Mucosa of stomach (tissue), 1 donor: Measurements from ENCODE around the gene TREML2.

Experiments
- H3K27me3 ChIP-seq: one replicate; pipeline ENCODE4 v1.7.0; 2013; ENCODE audit warnings: mild to moderate bottlenecking, low read length; ENCODE audit not compliant: control insufficient read depth, insufficient read depth
- H3K36me3 ChIP-seq: one replicate; pipeline ENCODE4 v1.7.0; 2013; ENCODE audit warnings: low read length; ENCODE audit not compliant: control insufficient read depth, insufficient read depth
- H3K4me1 ChIP-seq: one replicate; pipeline ENCODE4 v1.7.0; 2013; ENCODE audit warnings: mild to moderate bottlenecking, low read length; ENCODE audit not compliant: control insufficient read depth, insufficient read depth
- H3K4me3 ChIP-seq: one replicate; pipeline ENCODE4 v1.7.0; 2013; ENCODE audit warnings: low read length
- H3K9ac ChIP-seq: one replicate; pipeline ENCODE4 v1.7.0; 2013; ENCODE audit warnings: mild to moderate bottlenecking, low read length, moderate library complexity
- H3K9me3 ChIP-seq: one replicate; pipeline ENCODE4 v1.7.0; 2013; ENCODE audit warnings: mild to moderate bottlenecking, low read length, moderate library complexity; ENCODE audit not compliant: control insufficient read depth
- donor health status: Pancreatic carcinoma.

TREML2 gene

DNA sequence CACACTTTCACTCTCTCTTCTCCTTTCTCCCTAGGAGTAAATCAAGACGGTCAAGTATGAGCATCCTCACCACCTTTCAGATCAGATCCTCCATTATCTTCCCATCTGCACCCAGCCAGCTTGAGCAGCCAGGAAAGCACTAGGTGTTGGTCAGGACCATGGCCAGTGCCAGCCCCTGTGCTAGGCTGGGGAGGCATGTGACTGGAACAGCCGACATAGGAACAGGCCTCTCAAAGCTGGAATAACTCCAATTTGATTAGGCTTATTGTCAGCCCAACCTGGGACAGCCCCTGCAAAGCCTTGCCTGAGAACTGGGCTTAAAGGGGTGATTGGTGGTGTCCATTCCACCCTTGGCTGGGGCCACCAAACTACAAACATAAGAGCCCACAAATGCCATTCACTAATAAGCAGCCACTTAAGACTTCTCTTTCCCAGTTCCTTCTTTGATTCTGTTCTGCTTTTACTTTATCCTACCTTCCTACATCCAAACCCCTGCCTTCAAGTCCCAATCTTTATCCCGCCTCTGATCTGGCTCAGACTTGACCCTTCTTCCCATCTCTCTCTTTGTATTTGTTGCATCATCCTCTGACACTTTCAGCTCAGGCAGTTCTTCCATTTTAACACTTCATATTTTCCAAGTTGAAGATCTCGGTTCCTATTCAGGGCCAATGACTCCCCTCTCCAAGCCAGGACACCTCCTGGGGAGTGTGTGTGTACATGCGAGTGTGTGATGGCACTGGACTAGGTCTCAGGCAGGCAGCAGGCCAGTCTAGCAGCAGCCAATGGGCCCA is 33.6 kb downstream of the TREML2 start:
- Histone ChIP-seq H3K4me3 (no peak overlapping the region), H3K4me1 (no peaks in the 10 kb centered on the region), H3K9me3 (no peaks in the 10 kb centered on the region), H3K27me3 (no peaks in the 10 kb centered on the region), H3K9ac (no peak overlapping the region), H3K36me3 (no peaks in the 10 kb centered on the region)

GRCh38 chr6:41164551-41165120 is 36.3 kb downstream of the TREML2 start:
- no peaks in the 10 kb centered on the region for H3K9me3 ChIP-seq
- no peak overlapping the region for H3K4me3 ChIP-seq
- H3K4me1 ChIP-seq = no peaks in the 10 kb centered on the region
- no peaks in the 10 kb centered on the region for H3K27me3 ChIP-seq
- no peaks in the 10 kb centered on the region for H3K36me3 ChIP-seq
- H3K9ac ChIP-seq = no peak overlapping the region

GRCh38 chr6:41163419-41163717 is 37.6 kb downstream of the TREML2 start:
- Histone ChIP-seq H3K4me1 (no peaks in the 10 kb centered on the region), H3K36me3 (no peaks in the 10 kb centered on the region), H3K4me3 (no peak overlapping the region), H3K9ac (no peak overlapping the region), H3K27me3 (no peaks in the 10 kb centered on the region), H3K9me3 (no peaks in the 10 kb centered on the region)

DNA sequence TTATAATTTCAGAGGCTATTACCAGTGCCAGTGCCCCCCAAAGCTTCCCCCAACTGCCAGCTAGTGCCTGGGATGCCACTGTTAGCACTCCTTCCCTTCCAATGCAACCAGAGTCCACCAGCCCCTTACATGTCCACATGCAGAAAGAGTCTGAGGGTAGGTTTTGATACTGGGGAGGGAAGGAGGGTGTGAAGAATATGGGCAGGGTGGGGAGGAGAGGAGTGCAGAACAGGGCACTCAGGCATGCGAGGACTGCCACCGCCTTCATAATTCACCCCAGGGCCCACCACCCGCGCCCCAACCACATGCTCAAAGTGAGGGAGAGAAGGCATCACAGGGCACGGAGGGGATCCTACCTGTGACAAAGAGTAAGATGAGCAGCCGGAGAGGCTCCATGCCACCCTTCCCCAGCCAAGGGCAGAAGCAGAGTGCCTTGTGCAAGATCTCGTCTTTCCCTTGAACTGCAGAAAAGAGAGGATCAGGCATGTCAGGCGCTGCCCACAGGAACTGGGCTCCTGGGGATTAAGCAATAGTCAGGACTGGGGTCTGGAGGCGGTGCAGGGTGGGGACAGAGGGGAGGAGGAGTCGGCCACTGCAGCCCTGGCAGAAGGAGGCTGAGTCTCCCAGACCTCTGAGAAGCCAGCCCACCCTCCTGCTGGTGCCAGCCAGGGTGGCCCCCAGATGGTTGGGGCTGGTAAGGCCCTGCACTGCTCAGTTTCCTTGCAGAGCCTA is 38.1 kb downstream of the TREML2 start, which contains the start of gene TREM2:
Gene TREM2, minus strand, starts transcription at position 430 of the 732 bp plus-strand sequence. Its CDS starts 34 bp downstream, at position 396.
- Histone ChIP-seq H3K36me3 (no peaks in the 10 kb centered on the region), H3K9me3 (no peaks in the 10 kb centered on the region), H3K4me3 (no peak within 1 kb of the TSS), H3K27me3 (no peaks in the 10 kb centered on the region), H3K4me1 (no peaks in the 10 kb centered on the region), H3K9ac (no peak within 1 kb of the TSS)

DNA sequence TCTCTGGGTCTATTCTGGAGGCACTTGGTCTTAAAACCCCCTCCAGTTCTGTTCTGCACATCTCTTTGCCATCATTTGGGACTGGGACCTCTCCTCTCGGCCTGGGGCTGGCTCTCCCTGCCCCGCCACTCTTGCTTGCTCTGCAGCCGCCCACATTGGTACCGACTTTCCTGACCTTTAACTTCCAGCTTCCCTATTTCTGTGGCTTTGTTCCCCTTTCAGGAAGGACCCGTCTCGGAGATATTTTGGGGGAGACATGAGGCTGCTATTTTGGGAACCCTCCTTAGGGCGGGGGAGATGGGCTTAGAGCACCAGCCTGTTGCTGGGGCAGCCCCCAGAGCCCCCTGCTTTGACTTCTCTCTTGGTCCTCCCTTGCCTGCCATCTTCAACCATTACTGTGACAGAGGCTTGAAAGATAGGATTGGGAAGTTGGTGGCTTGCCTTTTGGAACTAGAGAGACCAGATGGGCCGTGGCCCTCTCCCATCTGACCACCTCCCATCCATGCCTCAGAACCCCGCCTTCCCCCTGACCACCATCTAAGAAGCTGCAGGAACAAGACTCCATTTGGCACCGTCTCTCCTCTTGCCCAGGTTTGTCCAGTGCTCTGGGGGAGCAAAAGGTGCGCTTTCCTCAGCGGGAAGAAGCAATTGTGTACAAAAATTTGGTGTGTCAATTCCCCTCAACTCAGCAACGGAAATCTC is 38.9 kb downstream of the TREML2 start:
- H3K9ac ChIP-seq = no peak overlapping the region
- no peaks in the 10 kb centered on the region for H3K36me3 ChIP-seq
- no peak overlapping the region for H3K4me3 ChIP-seq
- no peaks in the 10 kb centered on the region for H3K4me1 ChIP-seq
- H3K27me3 ChIP-seq = peaks cover under 1% of the 10 kb centered on the region
- no peaks in the 10 kb centered on the region for H3K9me3 ChIP-seq

DNA sequence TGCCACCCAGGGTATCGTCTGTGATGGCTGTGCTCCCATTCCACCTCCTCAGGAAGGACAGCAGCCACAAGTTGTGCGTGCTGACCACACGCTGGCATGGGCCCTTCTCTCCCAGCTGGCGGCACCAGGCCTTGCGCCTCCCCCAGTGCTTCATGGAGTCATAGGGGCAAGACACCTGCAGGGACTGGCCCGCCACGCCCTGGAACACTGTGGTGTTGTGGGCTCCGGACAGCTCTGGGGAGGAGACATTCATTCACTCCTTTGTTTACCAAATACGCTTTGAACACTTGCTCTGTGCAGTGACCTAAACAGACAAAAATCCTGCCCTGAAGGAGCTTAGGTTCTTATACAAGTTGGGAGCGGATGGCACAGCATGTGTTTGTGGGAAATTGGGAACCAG is 39.6 kb downstream of the TREML2 start:
- Histone ChIP-seq H3K9me3 (no peaks in the 10 kb centered on the region), H3K9ac (no peak overlapping the region), H3K27me3 (peaks cover 5% of the 10 kb centered on the region), H3K4me1 (no peaks in the 10 kb centered on the region), H3K36me3 (no peaks in the 10 kb centered on the region), H3K4me3 (no peak overlapping the region)

DNA sequence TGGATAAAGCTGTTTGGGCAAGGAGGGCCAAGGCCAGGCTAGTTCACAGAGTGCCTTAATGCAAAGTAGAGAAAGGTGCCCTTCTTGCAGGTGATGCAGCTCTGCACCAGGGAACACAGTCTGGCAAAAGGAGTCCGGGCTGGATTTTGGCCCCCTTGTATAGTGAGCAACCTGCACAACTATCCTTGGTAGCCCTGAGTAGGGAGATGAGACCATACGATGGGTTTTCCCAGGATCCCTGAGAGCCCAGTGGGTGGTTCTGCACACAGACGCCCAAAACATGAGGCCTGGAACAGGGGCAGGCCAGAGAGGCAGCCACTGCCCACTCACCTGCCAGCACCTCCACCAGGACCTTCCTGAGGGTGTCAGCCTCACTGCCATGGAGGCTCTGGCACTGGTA is 40.0 kb downstream of the TREML2 start:
- no peak overlapping the region for H3K4me3 ChIP-seq
- no peaks in the 10 kb centered on the region for H3K9me3 ChIP-seq
- H3K27me3 ChIP-seq = peaks cover 5% of the 10 kb centered on the region
- no peaks in the 10 kb centered on the region for H3K4me1 ChIP-seq
- H3K9ac ChIP-seq = no peak overlapping the region
- H3K36me3 ChIP-seq = no peaks in the 10 kb centered on the region

DNA sequence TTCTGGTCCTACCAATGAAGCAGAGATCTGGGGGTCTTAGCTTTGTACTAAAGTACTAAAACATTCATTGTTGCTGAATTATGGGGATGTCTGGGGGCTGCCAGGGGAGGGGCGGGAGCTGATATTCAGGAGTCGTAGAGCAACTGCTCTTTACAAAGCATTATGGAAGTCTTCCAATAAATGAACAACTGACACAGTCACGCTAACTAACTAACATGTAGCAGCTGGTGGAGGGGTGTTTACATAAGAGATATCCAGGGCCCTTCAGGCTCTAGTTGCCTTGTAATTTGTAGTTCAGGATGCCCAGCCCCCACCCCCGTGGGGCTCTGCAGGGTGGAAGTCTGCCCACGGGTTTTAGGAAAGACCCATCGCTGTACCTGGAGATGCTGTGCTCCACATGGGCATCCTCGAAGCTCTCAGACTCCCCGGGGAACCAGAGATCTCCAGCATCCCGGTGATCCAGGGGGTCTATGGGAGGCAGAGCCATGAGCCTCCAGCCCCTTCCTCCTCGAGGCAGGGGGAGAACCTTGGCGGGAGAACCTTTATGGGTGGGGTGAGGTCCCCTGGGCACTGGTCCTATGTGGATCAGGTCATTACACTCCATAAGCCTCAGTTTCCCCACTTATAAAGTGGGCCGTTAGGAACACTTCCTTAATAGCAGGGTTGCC is 41.4 kb downstream of the TREML2 start:
- Histone ChIP-seq H3K36me3 (no peaks in the 10 kb centered on the region), H3K9me3 (no peaks in the 10 kb centered on the region), H3K4me3 (no peak overlapping the region), H3K4me1 (no peaks in the 10 kb centered on the region), H3K27me3 (peaks cover 12% of the 10 kb centered on the region), H3K9ac (no peak overlapping the region)

DNA sequence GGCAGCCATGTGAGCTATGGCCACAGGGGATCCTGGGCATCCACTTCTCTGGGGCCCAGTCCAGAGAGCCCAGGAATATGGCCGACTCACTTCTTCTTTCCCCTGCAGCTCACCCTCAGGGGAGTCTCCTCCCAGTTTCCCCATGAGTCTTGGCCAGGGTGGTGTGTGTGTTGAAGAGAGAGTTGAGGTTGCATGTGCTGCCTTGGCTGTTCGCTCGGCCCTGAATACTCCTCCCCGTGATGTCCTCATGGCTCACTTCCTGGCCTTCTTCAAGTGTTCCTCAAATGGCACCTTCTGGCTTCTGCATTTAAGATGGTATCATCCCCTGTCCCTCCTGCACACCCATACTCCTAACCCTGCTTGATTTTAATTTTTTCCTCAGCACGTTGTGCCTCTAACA is 43.6 kb downstream of the TREML2 start:
- H3K27me3 ChIP-seq = peaks cover 16% of the 10 kb centered on the region
- H3K36me3 ChIP-seq = no peaks in the 10 kb centered on the region
- H3K4me3 ChIP-seq = no peak overlapping the region
- no peak overlapping the region for H3K9ac ChIP-seq
- no peaks in the 10 kb centered on the region for H3K9me3 ChIP-seq
- H3K4me1 ChIP-seq = no peaks in the 10 kb centered on the region

GRCh38 chr6:41156771-41157170 is 44.2 kb downstream of the TREML2 start:
- Histone ChIP-seq H3K27me3 (peaks cover 16% of the 10 kb centered on the region), H3K9me3 (no peaks in the 10 kb centered on the region), H3K9ac (no peak overlapping the region), H3K36me3 (no peaks in the 10 kb centered on the region), H3K4me1 (no peaks in the 10 kb centered on the region), H3K4me3 (no peak overlapping the region)

DNA sequence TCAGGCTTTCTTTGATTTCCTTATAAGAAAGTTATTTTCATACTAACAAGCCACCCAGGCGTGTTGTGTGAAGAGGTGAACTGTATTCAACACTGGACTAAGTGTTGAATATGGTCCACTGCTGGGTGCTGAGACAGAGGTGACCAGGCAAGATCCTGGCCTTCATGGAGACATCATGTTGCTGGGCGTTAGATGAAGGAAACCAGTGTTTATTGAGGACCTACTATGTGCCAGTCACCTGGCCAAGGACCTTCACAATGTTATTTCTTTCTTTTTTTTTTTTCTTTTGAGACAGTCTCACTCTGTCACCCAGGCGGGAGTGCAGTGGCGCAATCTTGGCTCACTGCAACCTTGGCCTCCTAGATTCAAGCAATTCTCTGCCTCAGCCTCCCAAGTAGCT is 44.9 kb downstream of the TREML2 start:
- Histone ChIP-seq H3K4me1 (no peaks in the 10 kb centered on the region), H3K9me3 (no peaks in the 10 kb centered on the region), H3K4me3 (no peak overlapping the region), H3K27me3 (peaks cover 16% of the 10 kb centered on the region), H3K9ac (no peak overlapping the region), H3K36me3 (no peaks in the 10 kb centered on the region)
